SK-N-SH (cell line): ENCODE data around the gene OR51E2. TPM values are rescaled to one million over a fixed set of nuclear protein-coding genes. Genes with fewer than 3 reads are reported as not detected.

Source experiments
- CTCF ChIA-PET: fragments of 300-600, 350-600 bp; formaldehyde crosslinking; extraction: SDS; loops from one replicate; lab custom pipeline; 2021; lab: Yijun Ruan, JAX
- POLR2A ChIA-PET: fragments of 350-600 bp; sonication (Branson Sonifier 250); formaldehyde crosslinking; extraction: SDS; loops from one replicate; lab custom pipeline; 2020; ENCODE audit warnings: antibody characterized with exemption, inconsistent platforms; lab: Yijun Ruan, JAX
- DNase-seq: peaks from one replicate; pipeline ENCODE4 v3.0.0; 2012
- H2AFZ ChIP-seq: fragments of 200-600 bp; sonication (generic); 2 replicates; pipeline ENCODE4 v1.8.1; 2016; ENCODE audit warnings: antibody characterized with exemption, mild to moderate bottlenecking, low read depth
- H3F3A ChIP-seq: fragments of 200-600 bp; sonication (generic); replicated peaks from 2 replicates; pipeline ENCODE3; 2016; ENCODE audit warnings: antibody characterized with exemption, mild to moderate bottlenecking; ENCODE audit not compliant: insufficient read depth
- H3K27ac ChIP-seq, 2 experiments: fragments of 200-500 bp in 1 of 2; fragments of 200-600 bp in 1 of 2; sonication (Bioruptor generic) in 1 of 2; sonication (generic), shearing (Covaris generic) in 1 of 2; 2 replicates each; pipeline versions ENCODE4 v1.5.1 to v1.6.1; 2014 to 2016; ENCODE audit warnings: low read depth in 2 of 2, inconsistent platforms in 1 of 2, low read length in 1 of 2, mild to moderate bottlenecking in 1 of 2, mixed read lengths in 1 of 2
- H3K27me3 ChIP-seq: fragments of 200-600 bp; sonication (generic), shearing (Covaris generic); 2 replicates; pipeline ENCODE4 v1.6.1; 2016; ENCODE audit warnings: mixed run types; ENCODE audit not compliant: insufficient read depth
- H3K36me3 ChIP-seq, 2 experiments: fragments of 200-500 bp in 1 of 2; fragments of 200-600 bp in 1 of 2; sonication (Bioruptor generic) in 1 of 2; sonication (generic) in 1 of 2; replicated peaks in 1 of 2; 2 replicates each; pipeline versions ENCODE3 to v1.5.1; 2014 to 2016; ENCODE audit warnings: low read length in 1 of 2, mild to moderate bottlenecking in 1 of 2; ENCODE audit not compliant: insufficient read depth in 2 of 2, control insufficient read depth in 1 of 2
- H3K4me1 ChIP-seq, 2 experiments: fragments of 200-500 bp in 1 of 2; fragments of 200-600 bp in 1 of 2; sonication (Bioruptor generic) in 1 of 2; sonication (generic), shearing (Covaris generic) in 1 of 2; 2 replicates each; pipeline versions ENCODE4 v1.5.1 to v1.6.1; 2014 to 2016; ENCODE audit warnings: low read depth in 1 of 2, low read length in 1 of 2, mixed run types in 1 of 2; ENCODE audit not compliant: insufficient read depth in 2 of 2, control insufficient read depth in 1 of 2
- H3K4me2 ChIP-seq: fragments of 200-600 bp; sonication (generic), shearing (Covaris generic); 2 replicates; pipeline ENCODE4 v1.6.1; 2017; ENCODE audit warnings: mixed run types
- H3K4me3 ChIP-seq, 2 experiments: fragments of 200-500 bp in 1 of 2; fragments of 200-600 bp in 1 of 2; sonication (Bioruptor generic) in 1 of 2; sonication (generic), shearing (Covaris generic) in 1 of 2; 2 replicates each; pipeline versions ENCODE4 v1.5.1 to v1.8.1; 2014 to 2016; ENCODE audit warnings: low read depth in 2 of 2, inconsistent platforms in 1 of 2, low read length in 1 of 2, mild to moderate bottlenecking in 1 of 2, mixed read lengths in 1 of 2, moderate library complexity in 1 of 2
- H3K79me2 ChIP-seq: fragments of 200-600 bp; sonication (generic); 2 replicates; pipeline ENCODE4 v1.8.1; 2017; ENCODE audit warnings: mild to moderate bottlenecking; ENCODE audit not compliant: insufficient read depth
- H3K9ac ChIP-seq: fragments of 200-600 bp; sonication (generic); 2 replicates; pipeline ENCODE4 v1.6.1; 2017; ENCODE audit warnings: mixed run types
- H3K9me2 ChIP-seq: fragments of 200-600 bp; sonication (generic); 2 replicates; pipeline ENCODE4 v1.6.1; 2017; ENCODE audit warnings: mixed run types
- H3K9me3 ChIP-seq: fragments of 200-600 bp; sonication (generic); 2 replicates; pipeline ENCODE4 v1.6.1; 2017; ENCODE audit warnings: mixed run types, mild to moderate bottlenecking, moderate library complexity
- H4K20me1 ChIP-seq: fragments of 200-600 bp; sonication (generic); 2 replicates; pipeline ENCODE4 v1.6.1; 2017; ENCODE audit warnings: mild to moderate bottlenecking, mixed run types; ENCODE audit not compliant: insufficient read depth
- CTCF ChIP-seq: fragments of 200-600 bp; sonication (generic); IDR thresholded peaks from 2 replicates; pipeline ENCODE4 v1.6.1; 2017; ENCODE audit warnings: antibody characterized with exemption, mild to moderate bottlenecking, moderate library complexity
- ELF1 ChIP-seq: IDR thresholded peaks from 2 replicates; pipeline ENCODE4 v1.4.0; 2012
- EP300 ChIP-seq, 2 experiments: IDR thresholded peaks; 2 replicates each; pipeline versions ENCODE4 v1.4.0 to v1.6.1; 2012; ENCODE audit warnings: borderline replicate concordance in 1 of 2, low read depth in 1 of 2, low read length in 1 of 2
- EZH2phosphoT487 ChIP-seq: fragments of 200-600 bp; sonication (generic); IDR thresholded peaks from 2 replicates; pipeline ENCODE4 v1.6.1; 2017; ENCODE audit warnings: low read depth, mixed run types, mild to moderate bottlenecking, antibody characterized with exemption, moderate library complexity, borderline replicate concordance
- FOSL2 ChIP-seq: IDR thresholded peaks from 2 replicates; pipeline ENCODE4 v1.4.0; 2012; ENCODE audit warnings: low read depth, mild to moderate bottlenecking, moderate library complexity, borderline replicate concordance
- FOXM1 ChIP-seq: IDR thresholded peaks from 2 replicates; pipeline ENCODE4 v1.4.0; 2012; ENCODE audit warnings: low read depth, mild to moderate bottlenecking
- GATA2 ChIP-seq: sonication (generic); formaldehyde crosslinking; IDR thresholded peaks from 2 replicates; pipeline ENCODE4 v1.5.0; 2020; ENCODE audit warnings: mild to moderate bottlenecking, missing genetic modification reagents
- IRF3 ChIP-seq: fragments of 150-350 bp; IDR thresholded peaks from 2 replicates; pipeline ENCODE4 v1.6.1; 2016; ENCODE audit warnings: mild to moderate bottlenecking, low read depth, low read length
- MEF2A ChIP-seq: IDR thresholded peaks from 2 replicates; pipeline ENCODE4 v1.4.0; 2012; ENCODE audit warnings: low read depth, borderline replicate concordance
- POLR2AphosphoS5 ChIP-seq: IDR thresholded peaks from 2 replicates; pipeline ENCODE4 v1.6.1; 2012; ENCODE audit warnings: low read depth, low read length
- RAD21 ChIP-seq: IDR thresholded peaks from 2 replicates; pipeline ENCODE4 v1.6.1; 2012; ENCODE audit warnings: mild to moderate bottlenecking, low read length
- REST ChIP-seq: IDR thresholded peaks from 2 replicates; pipeline ENCODE4 v1.6.1; 2012; ENCODE audit warnings: mild to moderate bottlenecking, low read depth, low read length, moderate library complexity
- RFX5 ChIP-seq: IDR thresholded peaks from 2 replicates; pipeline ENCODE4 v1.6.1; 2012; ENCODE audit warnings: mild to moderate bottlenecking, improper control_type of control experiment, low read length
- SIN3A ChIP-seq: IDR thresholded peaks from 2 replicates; pipeline ENCODE4 v1.6.1; 2012; ENCODE audit warnings: low read depth, mild to moderate bottlenecking, low read length, moderate library complexity, borderline replicate concordance
- TCF12 ChIP-seq: IDR thresholded peaks from 2 replicates; pipeline ENCODE4 v1.4.0; 2012
- USF1 ChIP-seq: IDR thresholded peaks from 2 replicates; pipeline ENCODE4 v1.4.0; 2012; ENCODE audit warnings: low read depth, borderline replicate concordance
- USF2 ChIP-seq: fragments of 150-350 bp; IDR thresholded peaks from 2 replicates; pipeline ENCODE4 v1.6.1; 2017; ENCODE audit warnings: antibody characterized with exemption, low read length, low read depth, borderline replicate concordance
- ZBTB33 ChIP-seq: IDR thresholded peaks from 2 replicates; pipeline ENCODE4 v1.4.0; 2012; ENCODE audit warnings: low read depth, borderline replicate concordance
- WGBS: methylation state at CpG from one replicate; pipeline ENCODE4 v1.1.6; 2017; ENCODE audit warnings: low lambda C conversion rate; 5-methylcytosine and 5-hydroxymethylcytosine counted together
- polyA plus RNA-seq, 3 experiments: library from polyadenylated mRNA; depleted of rRNA; stranded (reverse); fragments of >200 nt; gene quantifications; 2 replicates each; pipeline ENCODE4 v1.2.3, GENCODE V29; 2012

Gene OR51E2
- polyA plus RNA-seq, 1 of the 3 experiments (the other 2 are of a cell fraction), result not detected

- no peaks in the 10 kb centered on the region for H3K36me3 ChIP-seq
- H3K9me3 ChIP-seq, result no peaks in the 10 kb centered on the region
- no peak overlapping the region for H3K27ac ChIP-seq
- peaks cover 23% of the 10 kb centered on the region for H3K27me3 ChIP-seq
- CTCF ChIA-PET, result interaction anchor here (1.0 kb wide), 1 partner anchor 16 kb away, joined by 3 read pairs; no protein-coding TSS in a partner anchor
- H2AFZ ChIP-seq, result no peak overlapping the region
- no peak overlapping the region for H3K4me3 ChIP-seq
- POLR2A ChIA-PET, result no interaction called here
- H3K9ac ChIP-seq, result no peak overlapping the region
- H4K20me1 ChIP-seq, result no peaks in the 10 kb centered on the region
- H3F3A ChIP-seq, result no peaks in the 10 kb centered on the region
- no peak overlapping the region for H3K4me2 ChIP-seq
- H3K4me1 ChIP-seq, result peaks cover 0 to 8% of the 10 kb centered on the region in 2 experiments; a peak in 1 of 4 replicates
- H3K9me2 ChIP-seq, result no peaks in the 10 kb centered on the region
- 0% methylated on average over 5 of the region's 5 CpGs for WGBS
- no peak for TF ChIP-seq ZBTB33
- TF ChIP-seq CTCF, result no peak
- no peak for TF ChIP-seq MEF2A
- TF ChIP-seq RFX5, result no peak
- TF ChIP-seq TCF12, result no peak
- no peak for TF ChIP-seq EP300 (IDR thresholded peaks at IDR 0.05; ENCODE audit: borderline replicate concordance in 1 of 2, low read depth in 1 of 2, low read length in 1 of 2)
- TF ChIP-seq FOXM1, result no peak
- no peak for TF ChIP-seq USF2
- TF ChIP-seq POLR2AphosphoS5, result no peak
- no peak for TF ChIP-seq FOSL2
- TF ChIP-seq REST, result no peak
- no peak for TF ChIP-seq USF1
- no peak for TF ChIP-seq ELF1
- TF ChIP-seq SIN3A, result no peak
- no peak for TF ChIP-seq EZH2phosphoT487
- no peak for TF ChIP-seq GATA2 (CRISPR knock-in tag)
- no peak for TF ChIP-seq IRF3
- TF ChIP-seq RAD21, result no peak
- no peak for DNase-seq
- no peaks in the 10 kb centered on the region for H3K79me2 ChIP-seq
Measured at GRCh38 chr11:4643076-4643475, 54.6 kb downstream of the OR51E2 start.
